Esophagus mucosa (tissue), 1 donor: ENCODE measurements around the gene FCRL3. TPM values are rescaled to one million over a fixed set of nuclear protein-coding genes. Genes with fewer than 3 reads are reported as not detected.

ENCODE experiments used
- ATAC-seq: fragments of 200-7000 bp; cut with Tn5 transposase; one replicate; pipeline ENCODE4 v1.9.1; 2020
- total RNA-seq: library from RNA; stranded (reverse); gene quantifications from one replicate; pipeline ENCODE4 v1.2.4, GENCODE V29; 2023
- donor health status: DM: yes; HTN: yes; CAD: no.

FCRL3 gene
- total RNA-seq, 1 donor from 2014 or later = 0.20 TPM

GRCh38 chr1:157678721-157679120 is 21.8 kb downstream of the FCRL3 start:
- ATAC-seq = no peak

DNA sequence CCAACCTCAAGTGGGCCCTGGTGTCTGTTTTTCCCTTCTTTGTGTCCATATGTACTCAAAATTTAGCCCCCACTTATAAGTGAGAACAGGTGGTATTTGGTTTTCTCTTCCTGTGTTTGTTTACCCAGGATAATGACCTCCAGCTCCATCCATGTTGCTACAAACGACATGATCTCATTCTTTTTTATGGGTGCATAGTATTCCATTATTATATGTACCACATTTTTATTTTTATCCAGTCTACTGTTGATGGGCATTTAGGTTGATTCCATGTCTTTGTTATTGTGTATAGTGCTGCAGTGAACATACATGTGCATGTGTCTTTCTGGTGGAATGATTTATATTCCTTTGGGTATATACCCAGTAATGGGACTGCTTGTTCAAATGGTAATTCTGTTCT is 27.6 kb downstream of the FCRL3 start:
- no peak for ATAC-seq

GRCh38 chr1:157671895-157672294 is 28.7 kb downstream of the FCRL3 start:
- peak; percentile 45 for ATAC-seq

DNA sequence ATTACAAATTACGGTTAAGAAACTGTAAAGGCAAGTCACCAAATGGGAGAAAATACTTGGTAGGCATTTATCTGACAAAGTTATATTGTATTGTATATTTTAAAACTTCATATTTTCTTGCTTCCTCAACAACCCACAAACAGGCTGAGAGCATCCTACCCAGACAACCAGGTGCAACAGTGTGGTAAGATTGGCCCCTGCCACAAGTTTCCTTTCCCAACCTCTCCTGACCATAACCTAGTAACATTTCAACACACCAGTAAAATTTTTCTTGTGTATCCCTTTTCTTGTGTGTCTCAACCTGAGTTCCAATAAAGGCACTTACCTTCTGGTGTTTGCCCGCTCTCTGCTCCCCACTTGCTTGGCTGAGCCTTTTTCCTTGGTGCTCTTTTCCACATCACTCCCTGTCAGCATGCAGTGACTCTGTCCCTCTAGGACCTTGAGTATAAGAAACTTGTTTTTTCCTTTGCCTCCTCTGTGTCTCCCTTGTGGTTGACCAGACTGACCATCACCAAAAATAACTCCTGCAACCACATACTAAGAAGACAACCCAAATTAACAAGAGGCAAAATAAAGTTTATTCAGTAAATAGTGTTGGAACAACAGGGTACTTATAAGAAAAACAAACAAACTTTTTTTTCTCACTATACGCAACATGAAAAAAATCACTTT is 40.9 kb downstream of the FCRL3 start:
- no peak for ATAC-seq

GRCh38 chr1:157658571-157658970 is 42.0 kb downstream of the FCRL3 start:
- ATAC-seq = no peak

GRCh38 chr1:157653494-157653873 is 47.1 kb downstream of the FCRL3 start:
- no peak for ATAC-seq

DNA sequence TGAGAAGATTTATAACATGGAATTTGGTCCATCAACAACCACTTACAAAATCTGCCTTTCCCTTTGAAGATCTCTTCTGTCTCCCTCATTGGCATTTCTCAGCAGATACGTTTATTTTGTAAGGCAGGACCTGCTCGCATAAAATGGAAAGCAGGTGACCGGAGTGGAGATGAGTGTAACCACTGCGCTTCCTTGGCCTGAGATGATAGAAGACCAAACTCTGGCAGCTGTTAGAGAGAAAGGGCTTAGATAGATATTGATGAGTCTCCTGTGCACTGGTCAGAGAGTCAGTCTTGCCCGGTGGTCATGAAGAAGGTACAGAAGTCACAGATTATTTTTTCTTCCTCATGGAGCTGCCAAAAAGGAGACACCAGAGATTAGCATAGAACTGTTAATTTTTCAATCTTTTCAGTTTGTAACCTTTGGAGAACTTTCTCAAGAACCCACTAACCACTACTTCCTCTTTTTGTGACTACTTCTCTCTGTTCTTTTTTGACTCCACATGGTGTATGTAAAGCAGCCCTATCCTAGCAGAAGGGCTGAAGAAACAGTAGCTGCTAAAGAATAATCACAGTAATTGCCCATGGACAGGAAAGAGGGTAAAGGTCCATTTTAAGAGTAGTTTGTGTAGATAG is 47.6 kb downstream of the FCRL3 start:
- no peak for ATAC-seq

DNA sequence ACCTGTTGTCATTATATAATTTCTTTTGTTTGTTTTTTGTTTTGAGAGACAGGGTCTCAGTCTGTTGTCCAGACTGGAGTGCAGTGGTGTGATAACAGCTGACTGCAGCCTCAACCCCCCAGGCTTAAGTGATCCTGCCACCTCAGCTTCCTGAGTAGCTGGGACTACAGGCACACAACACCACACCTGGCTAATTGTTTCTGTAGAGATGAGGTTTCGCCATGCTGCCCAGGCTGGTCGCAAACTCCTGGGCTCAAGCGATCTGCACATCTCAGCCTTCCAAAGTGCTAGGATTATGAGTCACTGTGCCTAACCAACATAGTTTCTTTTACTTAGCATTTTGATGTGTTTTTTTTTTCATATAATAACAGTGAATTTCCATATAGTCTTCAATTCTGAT is 52.3 kb downstream of the FCRL3 start:
- no peak for ATAC-seq

GRCh38 chr1:157646144-157646543 is 54.4 kb downstream of the FCRL3 start:
- ATAC-seq = no peak

DNA sequence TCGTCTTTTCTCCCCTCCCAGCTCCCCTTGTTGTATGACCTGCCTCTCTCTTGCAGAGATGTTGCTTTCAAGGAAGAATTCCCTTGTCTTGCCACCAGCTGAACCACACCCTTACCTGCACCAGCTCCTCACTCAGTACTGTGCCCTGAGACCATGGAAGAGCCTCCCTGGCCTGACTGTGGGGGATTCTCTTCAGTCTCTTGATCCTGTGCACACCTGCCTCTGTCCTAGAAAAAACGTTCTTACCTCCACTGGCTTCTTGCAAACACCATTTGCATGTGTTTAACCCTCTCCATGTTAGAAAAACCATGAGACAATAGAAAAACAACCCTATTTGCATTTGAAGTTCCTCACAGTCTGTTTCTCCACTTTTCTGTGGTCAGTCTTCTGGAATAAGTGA is 59.4 kb downstream of the FCRL3 start:
- ATAC-seq = no peak

- ATAC-seq = no peak
Observed at GRCh38 chr1:157639800-157640199, 60.8 kb downstream of the FCRL3 start.

- no peak for ATAC-seq
Observed at GRCh38 chr1:157628773-157629172, 71.8 kb downstream of the FCRL3 start.

Other genes starting within 250 kb of the FCRL3 start
- 0.72 TPM for gene FCRL5, start 148.3 kb downstream of the FCRL3 start, total RNA-seq
- 0.04 TPM for gene FCRL4, start 102.7 kb downstream of the FCRL3 start, total RNA-seq
- 0.56 TPM for gene FCRL2, start 76.4 kb upstream of the FCRL3 start, total RNA-seq
- gene FCRL1, start 119.4 kb upstream of the FCRL3 start, total RNA-seq = 1.2 TPM
- not detected for gene CD5L, start 141.0 kb upstream of the FCRL3 start, total RNA-seq